AG04450 (cell line): ENCODE results near the gene CFAP410. TPM values are rescaled to one million over a fixed set of nuclear protein-coding genes. Genes with fewer than 3 reads are reported as not detected.

Source experiments
- CTCF ChIA-PET: fragments of 300-600, 350-600 bp; formaldehyde crosslinking; extraction: SDS; loops from one replicate; lab custom pipeline; 2022; ENCODE audit warnings: antibody characterized with exemption, inconsistent platforms; lab: Charles Lee
- POLR2A ChIA-PET: fragments of 350-600 bp; formaldehyde crosslinking; extraction: SDS; loops from one replicate; lab custom pipeline; 2021; ENCODE audit warnings: antibody characterized with exemption, inconsistent platforms; lab: Yijun Ruan, JAX
- DNase-seq: peaks from one replicate; pipeline ENCODE4 v3.0.0-alpha.2; 2011; ENCODE audit warnings: low read depth, low spot score
- H3K27ac ChIP-seq: one replicate; pipeline ENCODE4 v1.5.1; 2012; ENCODE audit warnings: low read depth, low read length, control low read depth
- H3K27me3 ChIP-seq: one replicate; pipeline ENCODE4 v1.6.0; 2012; ENCODE audit warnings: low read length; ENCODE audit not compliant: control insufficient read depth, insufficient read depth
- H3K4me3 ChIP-seq: 2 replicates; pipeline ENCODE4 v1.5.1; 2011; ENCODE audit warnings: mild to moderate bottlenecking, low read depth, low read length, control low read depth
- H3K9me3 ChIP-seq: 2 replicates; pipeline ENCODE4 v1.5.1; 2012; ENCODE audit warnings: low read length; ENCODE audit not compliant: control insufficient read depth, insufficient read depth
- polyA plus RNA-seq: library from polyadenylated mRNA; depleted of rRNA; stranded (reverse); fragments of >200 nt; gene quantifications from 2 replicates; pipeline ENCODE4 v1.2.3, GENCODE V29; 2011
- TF ChIP-seq, protein P1 (sequence below): IDR thresholded peaks from 2 replicates; pipeline ENCODE4 v1.5.1; 2011; ENCODE audit warnings: low read depth, low read length, control low read depth, inconsistent platforms

CFAP410 gene
- polyA plus RNA-seq, 1 experiment: 3.7 TPM

DNA sequence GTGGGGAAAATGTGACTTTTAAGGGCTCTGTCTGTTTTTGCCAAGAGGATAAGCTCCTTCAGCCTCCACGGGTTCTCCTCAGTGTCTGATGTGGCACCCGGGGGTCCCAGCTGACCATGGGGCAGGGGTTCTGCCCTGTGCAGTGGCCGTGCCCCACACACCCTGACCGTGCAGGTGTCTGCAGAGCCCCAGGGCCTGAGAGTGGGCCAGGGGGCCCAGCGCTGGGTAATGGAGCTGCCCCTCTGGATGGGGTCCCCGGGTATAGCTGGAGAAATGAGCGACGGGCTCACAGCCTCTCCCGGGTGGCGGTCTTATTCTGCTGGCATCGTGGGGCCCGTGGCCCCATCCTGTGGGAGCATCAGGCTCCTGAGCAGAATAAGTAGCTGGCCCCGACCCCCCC is 42.3 kb downstream of the CFAP410 start:
- DNase-seq: no peak

DNA sequence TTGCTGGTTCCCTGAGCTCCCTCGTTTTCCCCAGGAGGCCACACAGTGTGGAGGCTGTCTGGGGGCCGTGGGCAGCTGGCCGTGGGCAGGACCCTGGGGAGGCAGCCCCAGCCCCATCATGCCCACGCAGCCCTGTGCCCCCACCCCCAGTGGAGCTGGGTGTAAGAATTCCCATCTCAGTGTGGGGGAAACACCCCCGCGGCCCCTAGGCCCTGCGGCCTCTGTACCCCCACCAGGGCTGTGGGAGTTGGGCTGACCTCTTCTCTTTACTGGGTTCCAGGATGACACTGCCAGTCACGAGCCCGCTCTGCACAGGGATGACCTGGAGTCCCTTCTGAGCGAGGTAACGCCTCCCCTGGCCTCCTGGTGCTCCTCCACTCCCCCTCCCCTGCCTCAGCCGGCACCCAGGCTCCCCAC is 43.1 kb downstream of the CFAP410 start:
- CTCF ChIA-PET: interaction anchor here (1.3 kb wide), 1 partner anchor 8 kb away, joined by 4 read pairs; no protein-coding TSS in a partner anchor

More for the DNA sequence above, 42.3 kb downstream of the CFAP410 start:
- POLR2A ChIA-PET: no interaction called here
- H3K9me3 ChIP-seq: no peaks in the 10 kb centered on the region
- CTCF ChIA-PET: interaction anchor here (1.7 to 2.4 kb wide), 2 partner anchors 29 to 41 kb away, joined by 6 to 8 read pairs; no protein-coding TSS in a partner anchor
- TF ChIP-seq, protein P1, sequence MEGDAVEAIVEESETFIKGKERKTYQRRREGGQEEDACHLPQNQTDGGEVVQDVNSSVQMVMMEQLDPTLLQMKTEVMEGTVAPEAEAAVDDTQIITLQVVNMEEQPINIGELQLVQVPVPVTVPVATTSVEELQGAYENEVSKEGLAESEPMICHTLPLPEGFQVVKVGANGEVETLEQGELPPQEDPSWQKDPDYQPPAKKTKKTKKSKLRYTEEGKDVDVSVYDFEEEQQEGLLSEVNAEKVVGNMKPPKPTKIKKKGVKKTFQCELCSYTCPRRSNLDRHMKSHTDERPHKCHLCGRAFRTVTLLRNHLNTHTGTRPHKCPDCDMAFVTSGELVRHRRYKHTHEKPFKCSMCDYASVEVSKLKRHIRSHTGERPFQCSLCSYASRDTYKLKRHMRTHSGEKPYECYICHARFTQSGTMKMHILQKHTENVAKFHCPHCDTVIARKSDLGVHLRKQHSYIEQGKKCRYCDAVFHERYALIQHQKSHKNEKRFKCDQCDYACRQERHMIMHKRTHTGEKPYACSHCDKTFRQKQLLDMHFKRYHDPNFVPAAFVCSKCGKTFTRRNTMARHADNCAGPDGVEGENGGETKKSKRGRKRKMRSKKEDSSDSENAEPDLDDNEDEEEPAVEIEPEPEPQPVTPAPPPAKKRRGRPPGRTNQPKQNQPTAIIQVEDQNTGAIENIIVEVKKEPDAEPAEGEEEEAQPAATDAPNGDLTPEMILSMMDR: no peak
- no peak overlapping the region for H3K4me3 ChIP-seq
- no peak overlapping the region for H3K27ac ChIP-seq
- peaks cover 3% of the 10 kb centered on the region for H3K27me3 ChIP-seq

DNA sequence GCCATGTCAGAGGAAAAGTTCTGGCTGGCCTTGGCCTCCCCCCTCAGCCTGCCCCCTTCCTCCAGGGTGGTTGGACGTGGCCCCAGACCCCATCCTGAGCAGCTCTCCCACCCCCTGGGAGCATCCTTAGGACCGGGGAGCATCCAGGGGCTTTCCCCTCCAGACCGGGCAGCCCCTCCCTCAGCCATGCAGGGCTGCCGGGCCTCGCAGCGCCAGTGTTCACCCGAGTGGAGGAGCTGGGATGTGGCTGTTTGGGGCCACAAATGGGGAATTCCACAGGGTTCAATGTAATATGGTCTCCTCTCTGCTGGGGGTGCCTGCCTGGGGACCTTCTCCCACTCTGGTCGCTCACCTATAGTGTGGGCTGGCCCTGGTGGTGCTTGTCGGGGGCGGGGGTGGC is 43.5 kb downstream of the CFAP410 start:
- ChIA-PET CTCF (interaction anchor here (1.3 kb wide), 1 partner anchor 9 kb away, joined by 4 read pairs; no protein-coding TSS in a partner anchor), POLR2A (interaction anchor here (0.5 kb wide), 1 partner anchor 9 kb away, joined by 6 read pairs; no protein-coding TSS in a partner anchor)

More for the DNA sequence above, 43.1 kb downstream of the CFAP410 start:
- H3K27ac ChIP-seq: no peak overlapping the region
- POLR2A ChIA-PET: interaction anchor here (0.5 kb wide), 1 partner anchor 9 kb away, joined by 6 read pairs; no protein-coding TSS in a partner anchor
- no peak for DNase-seq
- H3K27me3 ChIP-seq: peaks cover 3% of the 10 kb centered on the region
- H3K9me3 ChIP-seq: no peaks in the 10 kb centered on the region
- H3K4me3 ChIP-seq: no peak overlapping the region
- TF ChIP-seq, protein P1: no peak

DNA sequence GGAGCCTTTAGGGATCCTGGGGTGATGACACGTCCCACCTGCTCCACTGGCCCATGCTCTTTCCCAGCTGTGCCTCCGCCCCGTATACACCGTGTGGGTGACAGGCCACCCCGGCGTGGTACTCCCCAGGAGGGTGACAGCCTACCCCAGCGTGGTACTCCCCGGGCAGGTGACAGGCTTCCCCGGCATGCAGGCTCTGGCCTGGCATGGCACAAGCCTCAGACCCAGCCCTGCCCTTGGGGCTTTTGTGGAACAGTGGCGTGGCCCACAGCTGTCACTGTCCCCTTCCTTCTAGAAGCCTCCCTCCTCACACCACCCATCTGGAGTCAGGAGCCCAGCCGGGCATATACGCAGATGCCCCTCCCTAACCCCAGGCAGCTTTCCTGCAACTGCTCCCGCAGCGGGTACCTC is 44.0 kb downstream of the CFAP410 start:
- no peak for DNase-seq
- TF ChIP-seq, protein P1: no peak
- ChIA-PET POLR2A (no interaction called here), CTCF (interaction anchor here (1.3 kb wide), 1 partner anchor 9 kb away, joined by 4 read pairs; no protein-coding TSS in a partner anchor)
- Histone ChIP-seq H3K27me3 (peaks cover 7% of the 10 kb centered on the region), H3K9me3 (no peaks in the 10 kb centered on the region), H3K4me3 (no peak overlapping the region), H3K27ac (no peak overlapping the region)

More for the DNA sequence above, 43.5 kb downstream of the CFAP410 start:
- Histone ChIP-seq H3K9me3 (no peaks in the 10 kb centered on the region), H3K27ac (no peak overlapping the region), H3K27me3 (peaks cover 7% of the 10 kb centered on the region), H3K4me3 (no peak overlapping the region)
- TF ChIP-seq, protein P1: no peak
- DNase-seq: no peak

DNA sequence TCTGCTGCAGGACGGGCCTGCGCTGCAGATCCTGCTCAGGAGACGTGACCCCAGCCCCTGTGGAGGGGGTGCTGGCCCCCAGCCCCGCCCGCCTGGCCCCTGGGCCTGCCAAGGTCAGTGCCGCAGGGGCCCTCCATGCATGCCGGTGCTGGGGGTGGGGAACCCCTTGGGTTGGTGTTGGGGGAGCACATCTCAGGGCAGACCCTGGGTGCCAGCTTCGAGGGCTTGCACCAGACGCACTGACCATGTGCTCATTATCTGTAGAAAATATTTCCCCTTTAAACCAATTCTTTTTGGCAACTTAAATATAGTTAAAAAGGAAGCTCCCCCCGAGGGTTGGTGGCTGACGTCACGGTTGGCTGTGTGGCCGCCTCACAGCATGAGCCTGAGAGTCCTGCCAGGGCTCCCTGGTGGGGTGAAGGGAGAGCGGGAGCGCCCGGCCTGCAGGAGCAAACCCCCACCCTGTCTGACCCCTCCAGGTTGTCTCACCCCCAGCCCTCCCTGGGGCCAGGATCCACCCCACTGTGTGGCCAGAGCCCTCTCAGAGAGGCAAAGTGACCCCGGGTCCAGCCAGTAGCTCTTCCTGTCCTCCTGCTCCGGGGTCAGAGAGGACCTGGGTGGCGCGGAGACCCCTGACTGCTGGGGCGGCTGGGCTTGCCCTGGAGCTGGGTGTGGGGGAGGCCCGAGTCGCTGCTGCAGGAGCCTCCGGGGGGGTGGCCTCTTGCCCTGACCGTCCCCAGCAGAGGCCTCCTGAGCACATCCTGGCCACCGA is 44.6 kb downstream of the CFAP410 start:
- Histone ChIP-seq H3K27me3 (peaks cover 9% of the 10 kb centered on the region), H3K27ac (no peak overlapping the region), H3K4me3 (no peak overlapping the region), H3K9me3 (no peaks in the 10 kb centered on the region)
- TF ChIP-seq, protein P1: no peak
- POLR2A ChIA-PET: no interaction called here
- CTCF ChIA-PET: interaction anchor here (1.3 kb wide), 1 partner anchor 10 kb away, joined by 4 read pairs; no protein-coding TSS in a partner anchor
- no peak for DNase-seq
